Activated CD4-positive, alpha-beta T cell treated with anti-CD3 and anti-CD28 coated beads, Interleukin-2, amount 50 U/mL, for 16 hours (primary cell): ENCODE measurements around the gene OSBPL9.
A peak's percentile ranks its signal among the peaks of the same experiment; 100 is the strongest.
"Not testable (repeated sequence)": the region's sequence is repeated elsewhere in the genome, so short reads cannot be mapped to it uniquely, and the experiment has no call there.

ENCODE experiments used
- DNase-seq: peaks from one replicate; pipeline ENCODE4 v3.0.0-alpha.2; 2020

The OSBPL9 gene

DNA sequence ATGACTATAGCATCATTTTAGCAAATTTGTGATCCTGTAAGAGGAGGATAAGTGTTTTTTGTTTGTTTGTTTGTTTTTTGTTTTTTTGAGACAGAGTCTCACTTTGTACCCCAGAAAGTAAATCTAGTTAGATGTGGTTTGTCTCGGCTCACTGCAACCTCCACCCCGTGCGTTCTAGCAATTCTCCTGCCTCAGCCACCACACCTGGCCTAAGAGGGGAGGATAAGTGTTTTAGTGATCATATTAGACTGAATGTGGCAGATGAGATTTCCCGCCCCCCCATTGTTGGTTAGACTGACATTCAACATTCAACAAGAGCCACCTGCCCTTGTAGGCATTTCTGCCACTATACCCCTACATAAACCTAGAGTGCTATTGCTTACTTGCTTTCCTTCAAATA is 98.5 kb downstream of the OSBPL9 start:
- no peak for DNase-seq

DNA sequence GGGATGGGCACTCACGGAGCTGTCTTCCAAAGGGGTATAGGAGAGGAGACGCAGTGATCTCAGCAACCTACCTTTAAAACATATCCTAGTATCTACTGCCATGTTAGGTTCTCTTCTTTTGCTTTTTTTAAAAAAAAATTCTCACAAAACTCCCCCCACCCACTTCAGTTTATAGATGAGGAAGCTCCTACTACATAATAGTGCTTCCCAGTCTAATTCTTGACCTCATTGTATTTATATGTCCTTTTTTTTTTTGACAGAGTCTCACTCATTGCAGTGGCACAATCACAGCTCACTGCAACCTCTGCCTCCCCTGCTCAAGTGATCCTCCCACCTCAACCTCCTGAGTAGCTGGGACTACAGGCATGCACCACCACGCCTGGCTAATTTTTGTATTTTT is 99.9 kb downstream of the OSBPL9 start:
- DNase-seq, result no peak

DNA sequence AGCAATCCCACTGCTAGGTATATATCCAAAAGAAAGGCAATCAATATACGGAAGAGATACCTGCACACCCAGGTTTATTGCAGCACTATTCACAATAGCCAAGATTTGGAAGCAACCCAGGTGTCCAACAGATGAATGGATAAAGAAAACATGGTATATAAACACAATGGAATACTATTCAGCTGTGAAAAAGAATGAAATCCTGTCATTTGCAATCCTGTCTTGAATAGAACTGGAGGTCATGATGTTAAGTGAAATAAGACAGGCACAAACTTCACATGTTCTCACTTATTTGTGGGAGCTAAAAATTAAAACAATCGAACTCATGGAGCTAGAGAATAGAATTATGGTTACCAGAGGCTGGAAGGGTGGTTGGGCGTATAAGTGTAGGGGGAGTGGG is 101.0 kb downstream of the OSBPL9 start:
- DNase-seq, result no peak

DNA sequence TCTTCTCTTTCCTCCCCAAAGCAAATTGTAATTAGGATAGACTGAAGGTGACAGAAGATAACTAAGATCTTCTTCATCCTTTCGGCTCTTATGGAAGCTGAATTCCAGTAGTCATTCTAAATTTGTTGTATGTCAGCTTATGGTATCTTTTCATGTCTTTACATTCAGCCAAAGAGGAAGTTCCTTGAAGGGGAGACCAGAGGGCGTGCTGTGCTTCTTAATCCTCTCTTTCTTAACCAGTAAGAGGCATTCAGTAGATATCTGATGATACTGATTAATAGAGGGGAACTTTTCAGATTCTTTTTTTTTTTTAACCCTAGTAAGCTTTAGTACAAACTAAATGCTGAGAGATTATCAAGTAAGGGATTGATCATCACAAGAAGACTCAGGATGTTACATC is 102.3 kb downstream of the OSBPL9 start:
- DNase-seq, result no peak

DNA sequence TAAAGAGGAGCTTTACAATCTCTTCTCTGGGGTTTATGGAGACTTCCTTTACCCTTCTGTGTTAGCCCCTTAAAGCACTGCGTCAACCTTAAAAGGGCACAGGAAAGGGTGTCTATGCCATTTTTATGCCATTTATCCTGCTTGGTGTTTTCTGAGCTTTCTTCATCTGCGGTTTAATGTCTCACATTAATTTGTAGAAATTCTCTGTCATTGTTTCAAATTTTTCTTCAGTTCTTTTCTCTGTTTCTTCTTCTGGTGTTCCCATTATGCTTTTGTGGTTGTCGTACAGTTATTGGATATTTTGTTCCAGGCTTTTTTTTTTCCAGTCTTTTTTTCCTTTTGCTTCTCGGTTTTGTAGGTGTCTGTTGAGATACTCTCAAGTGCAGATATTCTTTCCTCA is 107.9 kb downstream of the OSBPL9 start:
- no peak for DNase-seq

DNA sequence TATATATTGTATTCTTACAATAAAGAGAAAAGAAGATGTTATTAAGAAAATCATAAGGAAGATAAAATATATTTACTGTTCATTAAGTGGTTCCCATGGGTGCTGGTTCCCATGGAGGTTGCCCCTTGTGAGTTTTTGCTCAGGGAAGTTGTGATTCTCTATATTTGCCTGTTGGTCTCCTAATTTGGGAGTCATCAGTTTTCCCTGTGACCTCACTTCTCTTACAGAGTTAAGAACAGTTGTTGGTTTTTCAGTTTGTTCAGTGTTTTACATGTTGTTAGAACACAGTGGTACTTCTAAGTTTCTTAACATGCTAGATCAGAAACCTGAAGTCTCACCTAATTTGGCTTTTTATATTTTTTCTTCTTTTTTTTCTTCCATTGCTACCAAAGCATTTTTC is 109.2 kb downstream of the OSBPL9 start:
- DNase-seq, result no peak

DNA sequence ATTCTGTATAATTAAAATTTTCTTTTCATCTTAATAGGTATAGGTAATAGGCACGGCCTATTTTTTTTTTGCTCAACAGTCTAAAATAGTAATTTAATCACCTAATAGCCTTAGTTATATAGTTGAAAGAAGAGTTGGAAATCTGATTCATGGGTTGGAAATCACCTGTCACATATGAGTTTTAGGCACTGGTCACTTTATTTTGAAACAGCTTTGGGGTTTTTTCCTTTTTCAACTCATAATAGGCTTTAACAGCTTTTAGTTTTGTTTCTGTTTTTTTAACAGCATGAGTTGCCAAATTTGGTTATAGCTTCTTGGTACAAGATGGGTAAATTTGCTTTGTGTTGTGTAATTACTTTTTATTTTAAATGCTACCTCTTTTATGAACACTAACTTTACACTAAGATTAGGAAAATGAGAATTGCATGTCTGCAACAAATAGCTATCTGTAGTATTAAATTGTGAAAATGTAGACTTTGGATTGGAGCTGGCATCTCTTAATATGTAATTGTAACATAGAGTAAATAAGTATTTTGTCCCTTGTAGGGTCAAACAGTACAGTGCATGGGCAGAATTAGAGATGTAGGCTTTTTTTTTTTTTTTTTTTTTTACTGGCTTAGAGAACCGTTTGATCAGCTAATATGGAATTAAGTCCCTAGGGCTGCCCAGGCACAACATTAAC is 109.8 kb downstream of the OSBPL9 start:
- no peak for DNase-seq

DNA sequence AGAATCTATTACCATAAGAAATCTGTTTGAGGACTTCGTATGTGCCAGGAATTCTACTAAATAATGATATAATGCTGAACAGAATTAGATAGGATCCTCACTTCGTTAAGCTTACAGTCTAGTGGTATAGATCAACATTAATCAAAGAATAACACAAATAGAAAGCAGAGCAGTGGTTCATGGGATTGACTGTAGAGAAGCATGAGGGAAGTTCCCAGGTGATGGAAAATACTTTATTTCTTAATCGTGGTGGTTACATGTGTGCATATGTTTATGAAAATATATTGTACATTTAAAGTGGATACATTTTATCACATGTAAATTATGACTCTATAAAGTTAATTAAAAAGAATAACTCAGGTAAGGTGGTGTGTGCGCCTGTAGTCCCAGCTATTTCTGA is 110.5 kb downstream of the OSBPL9 start:
- DNase-seq, result no peak

DNA sequence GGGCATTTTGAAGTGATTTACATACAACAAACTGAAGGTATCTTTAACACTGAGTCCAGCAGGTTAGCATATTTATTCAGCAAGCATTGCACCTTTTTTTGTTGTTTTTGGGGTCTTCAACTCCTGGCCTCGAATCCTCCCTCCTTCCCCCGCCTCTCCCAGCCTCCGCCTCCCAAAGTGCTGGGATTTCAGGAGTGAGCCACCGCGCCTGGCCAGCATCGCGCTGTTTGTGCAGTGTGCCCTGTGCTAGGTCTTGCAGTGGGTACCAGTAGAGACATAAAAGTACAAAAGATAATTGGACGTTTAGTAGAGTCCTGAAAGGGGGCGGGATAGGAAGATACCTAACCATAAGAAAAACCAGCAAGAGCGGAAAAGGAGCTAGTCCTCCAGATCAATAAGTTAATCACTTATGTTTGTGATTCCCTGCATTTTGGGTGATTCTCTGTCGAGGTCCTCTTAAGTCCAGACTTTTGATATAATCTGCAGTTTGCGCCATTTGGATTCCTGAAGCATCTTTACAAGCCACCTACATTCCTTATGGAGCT is 111.8 kb downstream of the OSBPL9 start:
- no peak for DNase-seq

DNA sequence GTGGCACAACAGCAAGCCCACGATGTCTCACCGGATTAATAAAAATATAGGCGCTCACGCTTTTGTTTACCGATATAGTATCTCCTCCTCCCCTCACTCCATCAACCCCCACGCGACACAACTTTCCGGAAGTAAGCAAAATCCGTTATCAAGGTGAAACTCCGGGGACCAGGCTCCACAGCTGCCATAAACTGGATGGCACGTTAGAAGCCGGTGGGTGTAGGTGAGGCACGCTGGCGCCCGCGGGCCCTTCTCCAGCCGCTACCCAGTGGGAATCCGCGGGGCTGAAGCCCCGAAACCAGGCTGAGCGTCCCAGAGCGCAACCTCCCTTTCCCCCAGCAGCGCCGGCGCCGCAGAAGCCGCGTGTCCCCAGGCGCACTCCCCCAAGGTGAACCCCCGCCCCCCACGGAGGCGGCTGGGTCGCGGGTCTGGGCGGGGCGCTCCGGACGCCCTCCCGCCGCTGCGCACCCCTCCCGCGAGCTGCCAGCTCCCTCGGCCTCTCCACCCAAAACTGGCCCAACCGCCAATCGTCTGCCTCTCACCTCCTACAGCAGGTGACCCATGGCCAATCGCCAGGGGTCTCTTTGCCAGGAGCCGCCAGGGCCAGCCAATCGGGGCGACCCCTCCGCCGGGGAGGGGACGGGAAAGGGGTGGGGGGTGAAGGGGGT is 112.4 kb downstream of the OSBPL9 start:
- DNase-seq, result peak; percentile 99

DNA sequence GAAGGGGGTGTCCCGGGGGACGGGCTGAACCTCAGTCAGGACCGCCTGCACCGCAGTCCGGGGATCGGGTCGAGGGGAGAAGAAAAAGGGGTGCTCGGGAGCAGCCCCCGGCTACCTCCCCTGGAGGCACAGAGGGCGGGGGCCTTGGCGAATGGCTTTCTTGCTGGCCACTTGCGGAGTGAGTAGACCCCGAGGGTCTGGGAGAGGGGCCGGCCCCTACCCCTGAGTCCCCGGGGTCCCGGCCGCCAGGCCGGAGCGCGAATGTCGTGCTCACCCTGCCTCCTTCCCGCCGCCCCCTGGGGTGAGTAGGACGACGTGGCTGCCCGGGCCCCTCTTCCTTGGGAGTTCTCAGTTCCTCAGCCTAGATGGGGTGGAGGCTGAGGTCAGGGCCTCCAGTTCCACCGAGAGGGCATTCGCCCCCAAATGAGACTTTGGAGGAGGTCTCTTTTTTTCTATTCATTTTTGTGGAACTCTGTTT is 113.0 kb downstream of the OSBPL9 start:
- DNase-seq, result no peak

DNA sequence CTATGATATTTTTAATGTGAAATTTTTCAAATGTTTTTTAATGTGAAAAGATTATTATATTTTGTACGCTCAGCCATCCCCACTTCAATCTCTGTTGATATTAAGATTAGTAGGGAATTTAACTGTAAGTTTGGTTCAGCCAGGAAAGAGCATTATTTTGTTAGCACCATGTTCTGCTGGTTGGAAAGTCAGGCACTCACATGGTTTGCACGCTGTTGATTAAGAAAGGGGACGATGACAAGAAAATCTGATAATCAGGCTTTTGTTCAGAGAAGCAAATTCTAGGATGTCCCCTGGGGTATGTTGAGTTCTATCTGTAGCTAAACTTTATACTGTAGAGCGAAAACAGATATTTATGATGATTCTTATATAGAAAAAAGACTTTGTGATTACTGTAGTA is 115.1 kb downstream of the OSBPL9 start:
- no peak for DNase-seq

DNA sequence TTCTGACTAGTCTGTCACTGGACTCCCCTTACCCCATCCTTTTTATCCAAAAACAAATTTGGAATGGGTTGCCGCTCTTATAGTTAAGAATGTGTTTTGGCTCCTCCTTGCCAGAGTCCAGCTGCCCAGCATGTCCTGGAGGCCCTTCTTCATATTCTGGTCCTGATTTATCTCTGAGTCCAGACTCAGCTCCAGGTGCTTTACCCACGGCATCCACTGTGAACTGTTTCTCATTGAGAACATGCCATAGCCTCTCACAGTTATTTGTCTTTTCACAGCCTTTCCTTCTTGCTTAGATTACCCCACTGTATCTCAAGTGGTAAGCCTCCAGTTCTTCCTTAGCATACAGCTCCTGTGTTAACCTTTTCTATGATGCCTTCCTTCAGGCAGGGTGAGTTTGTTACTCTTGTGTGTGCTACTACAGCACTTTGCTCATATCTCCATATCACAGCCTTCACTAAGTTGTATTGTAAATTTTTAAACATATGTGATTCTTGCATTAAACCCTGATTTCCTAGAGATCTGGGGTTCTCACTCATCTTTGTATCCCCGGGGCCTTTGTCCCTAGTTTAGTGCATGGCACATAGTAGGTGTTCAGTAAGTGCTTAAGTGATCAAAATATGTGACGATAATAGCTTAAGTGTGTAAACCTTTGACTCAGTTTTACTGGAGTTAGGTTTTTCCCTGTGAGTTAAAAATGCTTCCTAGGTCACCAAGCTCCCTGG is 116.0 kb downstream of the OSBPL9 start:
- DNase-seq, result no peak

DNA sequence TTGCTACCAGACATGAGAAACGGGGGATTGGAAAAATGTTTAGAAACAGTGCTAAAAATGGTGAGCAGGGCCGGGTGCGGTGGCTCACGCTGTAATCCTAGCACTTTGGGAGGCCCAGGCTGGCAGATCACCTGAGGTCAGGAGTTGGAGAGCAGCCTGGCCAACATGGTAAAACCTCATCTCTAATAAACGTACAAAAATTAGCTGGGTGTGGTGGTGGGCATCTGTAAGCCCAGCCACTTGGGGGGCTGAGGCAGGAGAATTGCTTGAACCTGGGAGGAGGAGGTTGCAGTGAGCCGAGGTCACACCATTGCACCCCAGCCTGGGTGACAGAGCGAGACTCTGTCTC is 116.5 kb downstream of the OSBPL9 start:
- not testable (repeated sequence) for DNase-seq

DNA sequence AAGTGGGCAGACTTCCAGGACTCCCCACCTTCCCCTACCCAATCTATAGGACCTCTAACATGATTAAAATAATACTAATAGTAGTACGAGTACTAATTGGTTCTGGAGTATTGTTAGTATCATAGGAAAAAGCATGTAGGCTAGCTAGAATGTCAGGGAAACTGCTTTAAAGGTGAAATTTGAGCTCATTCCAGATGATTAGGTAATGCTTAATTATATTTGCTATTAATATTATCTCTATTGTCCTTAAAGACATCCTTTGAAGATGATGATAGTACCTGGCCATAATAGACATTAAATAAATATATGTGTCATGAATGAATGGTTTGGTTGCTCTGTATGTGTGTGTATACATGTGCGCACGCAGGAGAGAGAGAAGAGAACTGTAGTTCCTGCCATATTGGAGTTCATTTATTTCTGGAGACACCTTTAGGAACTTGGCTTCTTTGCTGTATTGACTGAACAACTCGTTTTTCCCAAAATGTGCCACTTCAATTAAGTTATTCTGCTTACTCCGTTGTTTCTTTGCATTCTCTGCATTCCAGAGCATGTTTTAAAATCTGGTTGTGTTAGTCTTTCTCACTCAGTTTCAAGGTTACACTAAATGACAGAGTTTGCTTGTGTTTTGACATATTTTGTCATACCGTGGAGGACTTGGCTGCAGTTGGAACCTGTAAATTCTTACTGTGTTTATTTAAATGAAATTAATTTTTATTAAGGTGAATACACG is 117.1 kb downstream of the OSBPL9 start:
- no peak for DNase-seq

DNA sequence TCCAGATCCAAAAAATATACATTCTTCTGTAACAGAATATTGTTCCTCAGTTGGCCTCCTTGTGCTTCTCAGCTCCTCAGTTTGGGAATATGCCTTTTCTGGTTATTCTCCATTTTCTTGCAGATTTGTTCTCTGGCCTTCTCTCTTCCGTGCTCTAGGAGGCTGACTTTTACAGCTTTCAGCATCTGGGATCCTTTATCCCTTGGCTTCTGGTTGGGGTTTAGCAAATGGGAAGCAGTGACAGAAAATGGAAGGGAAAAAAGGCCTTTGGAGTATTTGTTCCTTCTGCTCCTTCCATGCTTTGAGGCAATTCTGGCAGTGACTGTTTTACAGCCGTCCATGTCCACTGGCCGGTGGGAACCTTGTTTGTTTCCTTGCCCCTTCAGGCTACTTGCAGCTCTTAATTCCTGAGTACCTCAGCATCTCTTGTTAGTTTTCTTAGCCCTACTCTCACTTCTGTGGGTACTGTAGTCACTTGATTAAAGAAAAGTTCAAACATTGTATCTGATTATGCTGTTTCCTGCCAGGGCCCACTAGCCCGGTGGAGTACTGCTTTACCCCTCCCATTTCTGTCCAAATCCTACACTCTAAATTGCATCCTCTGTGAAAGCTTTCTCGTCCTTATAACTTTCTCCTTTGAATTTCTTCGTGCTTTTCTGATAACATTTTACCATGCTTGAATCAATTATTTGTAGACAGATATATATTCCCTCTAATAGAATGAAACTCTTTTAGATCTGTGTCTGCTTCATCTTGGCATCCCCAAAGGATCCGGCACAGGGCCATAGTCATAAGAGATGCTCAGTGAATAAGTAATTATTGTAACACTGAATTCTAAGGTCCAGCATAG is 118.2 kb downstream of the OSBPL9 start:
- no peak for DNase-seq

DNA sequence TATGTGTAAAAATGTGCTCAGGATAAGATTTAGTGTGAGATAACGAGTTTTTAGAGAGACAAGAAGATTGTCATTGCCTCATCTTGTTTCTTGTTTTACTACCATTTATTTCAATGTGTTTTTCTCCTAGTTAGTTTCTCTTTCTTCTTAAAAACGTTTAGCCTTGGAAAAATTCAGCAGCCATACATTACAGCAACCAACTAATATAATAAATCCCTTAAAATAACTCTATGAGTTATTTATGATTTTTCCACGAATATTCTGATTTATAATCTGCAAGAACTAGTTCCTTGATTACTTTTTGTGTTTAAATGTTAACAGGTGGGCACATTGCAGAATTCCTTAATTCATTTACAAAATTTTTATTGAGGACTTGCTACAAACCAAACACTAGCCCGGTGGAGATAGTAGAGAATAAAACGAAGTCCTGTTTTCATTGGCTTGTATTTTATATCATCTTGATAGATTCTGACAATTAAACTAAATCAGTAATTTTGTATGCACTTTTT is 118.9 kb downstream of the OSBPL9 start:
- no peak for DNase-seq

DNA sequence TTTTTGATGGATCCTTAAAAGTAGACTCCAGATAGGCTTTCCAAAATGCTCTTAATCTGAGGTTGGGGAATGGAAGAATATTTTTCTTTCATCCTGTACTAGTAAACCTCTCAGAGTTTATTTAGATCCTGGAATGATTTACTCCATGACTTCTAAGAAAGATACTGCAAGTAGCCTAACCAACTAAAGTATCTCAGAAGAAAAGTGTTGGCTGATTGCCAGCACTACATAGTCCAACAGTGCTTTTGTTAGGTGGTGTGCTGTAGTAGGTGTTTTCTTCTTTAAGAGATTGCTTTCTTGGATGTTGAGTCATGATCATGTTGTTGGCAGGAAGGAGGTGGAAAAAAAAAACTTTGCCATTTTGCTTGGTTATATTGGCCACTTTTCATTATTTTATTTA is 119.8 kb downstream of the OSBPL9 start:
- DNase-seq, result no peak

DNA sequence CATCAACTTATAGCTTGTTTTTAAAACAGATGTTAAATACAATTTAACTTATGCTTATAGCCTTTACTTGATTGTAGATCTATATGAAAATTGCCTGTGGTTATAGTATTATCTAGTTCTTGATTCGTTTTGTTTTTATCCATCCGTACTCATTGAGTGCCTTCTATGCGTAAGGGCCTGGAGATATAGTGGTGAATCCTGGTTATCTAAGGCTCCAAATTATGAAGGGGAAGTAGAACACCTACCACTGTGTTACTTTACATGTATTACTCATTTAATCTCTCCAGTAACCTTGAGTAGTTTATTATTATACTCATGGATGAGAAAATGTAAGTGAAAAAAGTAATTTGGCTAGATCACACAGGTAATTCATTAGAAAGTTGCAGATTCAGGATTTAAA is 121.8 kb downstream of the OSBPL9 start:
- no peak for DNase-seq

DNA sequence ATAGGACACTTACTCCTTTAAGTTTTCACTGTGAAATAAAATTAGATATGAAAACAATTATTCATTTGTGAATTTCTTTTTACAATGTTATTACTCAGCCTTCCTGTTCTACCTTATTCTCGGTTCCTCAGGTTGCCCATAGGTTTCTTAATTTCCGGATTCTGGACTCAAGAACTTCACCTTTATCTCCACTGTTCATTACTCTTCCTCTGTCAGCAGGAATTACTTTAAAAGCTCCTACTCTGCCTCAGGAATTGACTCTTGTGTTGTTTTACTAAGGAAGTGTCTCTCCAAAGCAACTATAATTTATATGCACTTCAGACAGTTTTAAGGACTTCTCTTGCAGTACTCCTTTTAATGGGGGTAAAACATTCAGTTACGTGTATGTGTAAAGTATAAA is 123.8 kb downstream of the OSBPL9 start:
- DNase-seq, result peak; percentile 38

DNA sequence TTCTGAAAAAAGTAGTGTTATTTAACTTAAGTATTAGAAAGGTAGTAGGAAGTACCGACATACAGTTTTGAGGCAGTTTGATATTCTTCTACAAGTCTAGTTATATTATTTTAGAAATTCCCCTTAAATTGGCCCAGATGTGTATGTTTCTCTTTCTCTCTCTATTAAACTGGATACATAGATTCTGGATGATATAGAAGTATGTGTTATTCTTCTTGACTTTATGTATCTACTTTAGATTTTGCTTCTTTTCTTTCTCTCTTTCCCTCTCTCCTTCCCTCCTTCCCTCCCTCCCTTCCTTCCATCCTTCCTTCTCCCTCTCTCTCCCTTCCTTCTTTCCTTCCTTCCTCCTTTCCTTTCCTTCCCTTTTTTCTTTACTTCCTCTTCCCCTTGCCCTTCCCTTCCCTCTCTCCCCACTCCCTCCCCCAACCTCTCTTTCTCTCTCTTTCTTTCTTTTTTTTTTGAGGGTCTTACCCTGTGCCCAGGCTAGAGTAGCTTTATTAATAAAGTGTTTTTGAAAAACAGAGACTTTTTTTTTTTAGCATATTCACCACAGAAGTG is 124.3 kb downstream of the OSBPL9 start:
- no peak for DNase-seq
